GM19463 (cell line): ENCODE measurements around the gene ZNF79.

Experiments
- ATAC-seq: cut with Tn5 transposase; IDR thresholded peaks from one replicate; pipeline ENCODE4 v1.9.1; 2021; ENCODE audit warnings: mild to moderate bottlenecking, moderate library complexity; ENCODE audit not compliant: unreplicated experiment

Gene ZNF79

GRCh38 chr9:127492616-127493015 lies 68.4 kb downstream of the ZNF79 start:
- ATAC-seq = no peak

GRCh38 chr9:127493592-127494303 lies 69.6 kb downstream of the ZNF79 start:
- ATAC-seq = no peak

DNA sequence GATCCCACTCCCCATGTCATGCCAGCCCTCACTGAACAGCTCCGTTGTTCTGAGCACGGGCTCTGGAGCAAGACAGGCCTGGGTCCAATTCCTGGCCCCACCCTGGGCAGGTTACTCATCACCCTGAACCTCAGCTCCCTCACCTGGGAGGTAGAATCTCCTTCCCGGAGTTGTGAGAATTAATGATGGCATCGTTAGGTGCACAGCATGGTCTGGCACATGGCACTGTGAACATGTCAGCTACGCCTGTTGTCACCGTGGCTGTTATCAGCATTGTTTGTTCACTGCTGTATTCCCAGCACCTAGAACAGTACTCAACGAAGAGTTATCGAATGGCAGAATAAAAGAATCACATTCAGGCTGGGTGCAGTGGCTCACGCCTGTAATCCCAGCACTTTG lies 70.1 kb downstream of the ZNF79 start:
- no peak for ATAC-seq
